Measurements from ENCODE around the gene CYYR1.

DNA sequence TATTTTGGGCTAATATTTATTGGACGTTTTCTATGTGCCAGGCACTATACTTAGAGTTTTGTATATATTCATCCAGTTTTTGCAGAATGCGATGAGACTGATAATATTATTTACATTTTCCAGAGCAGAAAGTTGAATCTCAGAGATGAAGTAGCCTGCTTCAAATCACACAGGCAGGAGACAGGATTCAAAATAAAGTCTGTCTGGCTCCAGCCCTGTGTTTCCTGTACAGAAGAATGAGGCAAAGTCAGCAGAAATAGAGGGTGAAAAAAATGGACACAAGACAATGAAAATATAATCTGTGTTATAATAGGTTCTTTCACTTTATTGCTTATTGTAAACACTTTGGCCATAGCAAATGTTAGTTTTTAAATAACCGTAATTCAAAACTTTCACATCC, 107.2 kb downstream of the CYYR1 start:
- TF ChIP-seq, protein P1, sequence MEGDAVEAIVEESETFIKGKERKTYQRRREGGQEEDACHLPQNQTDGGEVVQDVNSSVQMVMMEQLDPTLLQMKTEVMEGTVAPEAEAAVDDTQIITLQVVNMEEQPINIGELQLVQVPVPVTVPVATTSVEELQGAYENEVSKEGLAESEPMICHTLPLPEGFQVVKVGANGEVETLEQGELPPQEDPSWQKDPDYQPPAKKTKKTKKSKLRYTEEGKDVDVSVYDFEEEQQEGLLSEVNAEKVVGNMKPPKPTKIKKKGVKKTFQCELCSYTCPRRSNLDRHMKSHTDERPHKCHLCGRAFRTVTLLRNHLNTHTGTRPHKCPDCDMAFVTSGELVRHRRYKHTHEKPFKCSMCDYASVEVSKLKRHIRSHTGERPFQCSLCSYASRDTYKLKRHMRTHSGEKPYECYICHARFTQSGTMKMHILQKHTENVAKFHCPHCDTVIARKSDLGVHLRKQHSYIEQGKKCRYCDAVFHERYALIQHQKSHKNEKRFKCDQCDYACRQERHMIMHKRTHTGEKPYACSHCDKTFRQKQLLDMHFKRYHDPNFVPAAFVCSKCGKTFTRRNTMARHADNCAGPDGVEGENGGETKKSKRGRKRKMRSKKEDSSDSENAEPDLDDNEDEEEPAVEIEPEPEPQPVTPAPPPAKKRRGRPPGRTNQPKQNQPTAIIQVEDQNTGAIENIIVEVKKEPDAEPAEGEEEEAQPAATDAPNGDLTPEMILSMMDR (conservative IDR thresholded peaks at IDR 0.05; ENCODE audit: low read depth, low read length), result no peak
- TF ChIP-seq EZH2 (IDR thresholded peaks at IDR 0.05; ENCODE audit: low read length, unreplicated experiment), result no peak
